Right lobe of liver (tissue), 4 donors: ENCODE results near the gene C2orf49.
A peak's percentile ranks its signal among the peaks of the same experiment; 100 is the strongest.

ENCODE experiments used
- CTCF ChIP-seq, 4 donors: fragments of 200-600 bp in 3 of 4; fragments of 450-650 bp in 1 of 4; IDR thresholded peaks; one replicate each; pipeline versions ENCODE4 v1.5.1 to v1.8.0; 2016 to 2022; ENCODE audit warnings: antibody characterized with exemption in 4 of 4, mild to moderate bottlenecking in 2 of 4
- POLR2A ChIP-seq: fragments of 450-650 bp; IDR thresholded peaks from one replicate; pipeline ENCODE4 v1.6.1; 2017; ENCODE audit warnings: antibody characterized with exemption, mild to moderate bottlenecking
- donor health status: DM: no; HTN: no; CAD: no.
- donor health status: DM: no; HTN: no; CAD: no.
- donor health status: DM: no; HTN: yes; CAD: no.

- peak; percentile 95 for TF ChIP-seq POLR2A
- TF ChIP-seq CTCF (IDR thresholded peaks at IDR 0.05), result peak; percentile 42 to 58 (median 52)
Observed at GRCh38 chr2:105398336-105399206, 61.2 kb downstream of the C2orf49 start, which contains the start of gene FHL2.
